Measurements from ENCODE around the gene ATIC. TPM values are rescaled to one million over a fixed set of nuclear protein-coding genes. Genes with fewer than 3 reads are reported as not detected.

The ATIC gene
- total and polyA plus RNA-seq, 2 of the 8 experiments (the other 6 are each of a cell fraction or from before 2014, with no cell fraction given): 139 to 319 TPM

GRCh38 chr2:215384710-215385109 lies 72.9 kb downstream of the ATIC start:
- Histone ChIP-seq H3K79me1 (ENCODE audit: low read depth, low read length) (no peaks in the 10 kb centered on the region), H3K36me3 (ENCODE audit: control insufficient read depth in 2 of 4, insufficient read depth in 4 of 4, low read length in 3 of 4) (peaks cover 2 to 13% (median 8%) of the 10 kb centered on the region in 4 experiments; a peak in 5 of 8 replicates), H4K20me1 (replicated peaks in 1 of 2; ENCODE audit: control insufficient read depth in 1 of 2, insufficient read depth in 2 of 2, low read length in 2 of 2) (peaks cover 0 to 2% of the 10 kb centered on the region in 2 experiments), H2BK20ac (ENCODE audit: low read length) (no peak overlapping the region), H4K91ac (replicated peaks; ENCODE audit: insufficient read length, low read length) (no peak overlapping the region), H3K4ac (replicated peaks; ENCODE audit: insufficient read length, low read depth, low read length) (no peak overlapping the region), H3K9ac (replicated peaks in 1 of 4; ENCODE audit: extremely low read depth in 1 of 4, low read depth in 3 of 4, low read length in 3 of 4) (no peak overlapping the region), H3K56ac (replicated peaks; ENCODE audit: insufficient read length, low read depth, low read length) (no peak overlapping the region), H3K23ac (ENCODE audit: insufficient read length) (no peak overlapping the region), H3K79me2 (ENCODE audit: control insufficient read depth in 1 of 2, insufficient read depth in 2 of 2, low read length in 2 of 2) (no peaks in the 10 kb centered on the region), H2BK15ac (ENCODE audit: low read length) (no peak overlapping the region), H2BK120ac (replicated peaks; ENCODE audit: low read depth, low read length) (no peak overlapping the region), H3K18ac (ENCODE audit: extremely low read depth, low read length) (no peak overlapping the region), H3K4me1 (replicated peaks in 1 of 4; ENCODE audit: control insufficient read depth in 3 of 4, insufficient read depth in 4 of 4, low read length in 3 of 4) (peaks cover 2 to 6% (median 4%) of the 10 kb centered on the region in 4 experiments; a peak in 4 of 7 replicates), H2BK12ac (ENCODE audit: low read depth, low read length) (no peak overlapping the region), H4K5ac (ENCODE audit: insufficient read length, low read depth, low read length) (no peak overlapping the region), H3K4me3 (ENCODE audit: extremely low read depth in 1 of 4, insufficient read depth in 2 of 4, low read depth in 3 of 4, low read length in 4 of 4) (no peak overlapping the region), H3K4me2 (ENCODE audit: insufficient read depth in 1 of 2, low read depth in 2 of 2, low read length in 2 of 2) (no peak overlapping the region), H4K8ac (ENCODE audit: extremely low read depth, insufficient read depth, low read length) (no peak overlapping the region), H2BK5ac (ENCODE audit: low read depth, low read length) (no peak overlapping the region), H3K27ac (ENCODE audit: low read depth, low read length) (no peak overlapping the region), H3K23me2 (ENCODE audit: low read depth, low read length) (no peaks in the 10 kb centered on the region), H3K27me3 (replicated peaks in 1 of 4; ENCODE audit: control insufficient read depth in 3 of 4, extremely low read depth in 1 of 4, insufficient read depth in 3 of 4, low read length in 3 of 4) (no peaks in the 10 kb centered on the region), H3K14ac (ENCODE audit: insufficient read length) (no peak overlapping the region), H2AK5ac (ENCODE audit: low read depth, low read length) (no peak overlapping the region), H2AFZ (ENCODE audit: low read length) (no peak overlapping the region), H3K9me3 (ENCODE audit: insufficient read depth in 2 of 2, low read depth in 1 of 2, low read length in 1 of 2) (no peaks in the 10 kb centered on the region)
- no peak for FAIRE-seq
- TF ChIP-seq TAF1 (IDR thresholded peaks at IDR 0.05; ENCODE audit: low read depth, low read length) (no peak), SP2 (IDR thresholded peaks at IDR 0.05; ENCODE audit: low read length) (no peak), FOSL1 (IDR thresholded peaks at IDR 0.05; ENCODE audit: insufficient read depth, low read depth, low read length) (no peak), CREB1 (IDR thresholded peaks at IDR 0.05) (no peak), EGR1 (IDR thresholded peaks at IDR 0.05; ENCODE audit: borderline replicate concordance, low read depth, low read length) (no peak), TCF12 (IDR thresholded peaks at IDR 0.05; ENCODE audit: low read depth, low read length) (no peak)
- CTCF ChIA-PET (ENCODE audit: partially characterized antibody): no interaction called here
- WGBS, 2 experiments (ENCODE audit: extremely low coverage in 1 of 2, insufficient coverage in 1 of 2, insufficient read length in 1 of 2, insufficient replicate concordance in 2 of 2, low coverage in 1 of 2, low lambda C conversion rate in 2 of 2, missing lambda C conversion rate in 1 of 2): 78% methylated on average over 7 of the region's 7 CpGs; no CpG with 5 or more reads in 1 of the 2 experiments
- POLR2A ChIA-PET (ENCODE audit: partially characterized antibody): no interaction called here
- DNase-seq (ENCODE audit: low read depth in 1 of 2, low spot score in 2 of 2): no peak
